Activated T-helper 2 cell treated with anti-CD3 and anti-CD28 coated beads, Interferon-gamma antibody, Interleukin-2, Interleukin-4, amounts not matched to agents 10 μg/mL and 5 μg/mL and 100 μg/mL, durations not matched to agents 14 hours and 24 hours and 36 hours (primary cell): ENCODE results near the gene PAX5. TPM values are rescaled to one million over a fixed set of nuclear protein-coding genes. Genes with fewer than 3 reads are reported as not detected.

ENCODE experiments used
- DNase-seq: peaks from one replicate; pipeline ENCODE4 v3.0.0; 2021; ENCODE audit warnings: low spot score
- H3K27ac Mint-ChIP-seq: one replicate; pipeline ENCODE4 v1.8.0; 2021; ENCODE audit warnings: mixed read lengths
- H3K27me3 Mint-ChIP-seq: one replicate; pipeline ENCODE4 v1.8.0; 2021; ENCODE audit warnings: low read depth, mixed read lengths
- H3K36me3 Mint-ChIP-seq: one replicate; pipeline ENCODE4 v1.8.0; 2021; ENCODE audit warnings: low read depth, mixed read lengths
- H3K4me1 Mint-ChIP-seq: one replicate; pipeline ENCODE4 v1.8.0; 2021; ENCODE audit warnings: low read depth, mixed read lengths
- H3K4me3 Mint-ChIP-seq: one replicate; pipeline ENCODE4 v1.8.0; 2021; ENCODE audit warnings: low read depth, mild to moderate bottlenecking, moderate library complexity, mixed read lengths
- H3K9me3 Mint-ChIP-seq: one replicate; pipeline ENCODE4 v1.8.0; 2021; ENCODE audit warnings: mixed read lengths
- intact Hi-C: fragments of 100-400 bp; cut with micrococcal nuclease; formaldehyde crosslinking; loops from one replicate; pipeline ENCODE4 v1.15.1; 2023
- total RNA-seq: library from RNA; stranded (reverse); gene quantifications from 2 replicates; pipeline ENCODE4 v1.2.3, GENCODE V29; 2022

PAX5 gene
- total RNA-seq, 1 donor from 2014 or later = 0.34 TPM

- Mint-ChIP-seq H3K27me3 (no peaks in the 10 kb centered on the region), H3K27ac (no peak overlapping the region), H3K9me3 (peaks cover 13% of the 10 kb centered on the region), H3K4me1 (no peaks in the 10 kb centered on the region), H3K36me3 (no peaks in the 10 kb centered on the region), H3K4me3 (no peak overlapping the region)
- intact Hi-C loops = no loop called here
- DNase-seq = no peak
These were observed 239.6 kb downstream of the PAX5 start for GRCh38 chr9:36794461-36794860.

- H3K9me3 Mint-ChIP-seq = peaks cover 13% of the 10 kb centered on the region
- intact Hi-C loops = no loop called here
- no peak for DNase-seq
- no peaks in the 10 kb centered on the region for H3K4me1 Mint-ChIP-seq
- no peaks in the 10 kb centered on the region for H3K36me3 Mint-ChIP-seq
- H3K27ac Mint-ChIP-seq = no peak overlapping the region
- no peaks in the 10 kb centered on the region for H3K27me3 Mint-ChIP-seq
- H3K4me3 Mint-ChIP-seq = no peak overlapping the region
These were observed 240.8 kb downstream of the PAX5 start for GRCh38 chr9:36793277-36793676.

GRCh38 chr9:36791222-36791950 is 242.7 kb downstream of the PAX5 start:
- H3K9me3 Mint-ChIP-seq = peaks cover 13% of the 10 kb centered on the region
- no peaks in the 10 kb centered on the region for H3K4me1 Mint-ChIP-seq
- no peaks in the 10 kb centered on the region for H3K27me3 Mint-ChIP-seq
- H3K4me3 Mint-ChIP-seq = no peak overlapping the region
- intact Hi-C loops = no loop called here
- no peaks in the 10 kb centered on the region for H3K36me3 Mint-ChIP-seq
- H3K27ac Mint-ChIP-seq = no peak overlapping the region
- DNase-seq = no peak

- intact Hi-C loops = no loop called here
- DNase-seq = no peak
- peaks cover 13% of the 10 kb centered on the region for H3K9me3 Mint-ChIP-seq
- H3K27ac Mint-ChIP-seq = no peak overlapping the region
- H3K4me1 Mint-ChIP-seq = no peaks in the 10 kb centered on the region
- no peaks in the 10 kb centered on the region for H3K36me3 Mint-ChIP-seq
- H3K27me3 Mint-ChIP-seq = peaks cover 2% of the 10 kb centered on the region
- H3K4me3 Mint-ChIP-seq = no peak overlapping the region
These were observed 244.2 kb downstream of the PAX5 start for GRCh38 chr9:36789886-36790285.

- Mint-ChIP-seq H3K4me1 (no peaks in the 10 kb centered on the region), H3K27me3 (peaks cover 3% of the 10 kb centered on the region), H3K36me3 (no peaks in the 10 kb centered on the region), H3K27ac (no peak overlapping the region), H3K4me3 (no peak overlapping the region), H3K9me3 (peaks cover 9% of the 10 kb centered on the region)
- DNase-seq = no peak
- intact Hi-C loops = no loop called here
These were observed 245.5 kb downstream of the PAX5 start for GRCh38 chr9:36788534-36788933.

- H3K27me3 Mint-ChIP-seq = peaks cover 3% of the 10 kb centered on the region
- H3K4me3 Mint-ChIP-seq = no peak overlapping the region
- no peak for DNase-seq
- no peaks in the 10 kb centered on the region for H3K4me1 Mint-ChIP-seq
- no peak overlapping the region for H3K27ac Mint-ChIP-seq
- peaks cover 3% of the 10 kb centered on the region for H3K9me3 Mint-ChIP-seq
- H3K36me3 Mint-ChIP-seq = no peaks in the 10 kb centered on the region
- intact Hi-C loops = no loop called here
These were observed 246.4 kb downstream of the PAX5 start for GRCh38 chr9:36787709-36788108.

Other genes with a start within 250 kb of the PAX5 start
- gene ZCCHC7, start 86.3 kb upstream of the PAX5 start, total RNA-seq = 22.1 and 26.1 TPM in 2 replicates